Spleen (tissue), 7 donors: ENCODE data around the gene VWF.

Source experiments
- POLR2A ChIP-seq, 3 donors: fragments of 450-650 bp; IDR thresholded peaks; one replicate each; pipeline ENCODE4 v1.5.1; 2017; ENCODE audit warnings: antibody characterized with exemption in 3 of 3, mild to moderate bottlenecking in 1 of 3
- TF ChIP-seq, protein P1 (sequence below), 11 experiments: fragments of 200-600 bp in 7 of 11; fragments of 450-650 bp in 4 of 11; sonication (generic) in 4 of 11; IDR thresholded peaks in 8 of 11; conservative IDR thresholded peaks in 3 of 11; 1 replicate in 7 of 11; 2 replicates in 4 of 11; pipeline versions ENCODE4 v1.4.0 to v1.8.0; 2016 to 2021; ENCODE audit warnings: antibody characterized with exemption in 11 of 11, inconsistent platforms in 4 of 11, mild to moderate bottlenecking in 1 of 11
- donor health status: DM: no; HTN: no; CAD: no; lungs with moderate emphysema.
- donor health status: DM: no; HTN: no; CAD: no.
- donor health status: DM: no; HTN: no; CAD: no.

DNA sequence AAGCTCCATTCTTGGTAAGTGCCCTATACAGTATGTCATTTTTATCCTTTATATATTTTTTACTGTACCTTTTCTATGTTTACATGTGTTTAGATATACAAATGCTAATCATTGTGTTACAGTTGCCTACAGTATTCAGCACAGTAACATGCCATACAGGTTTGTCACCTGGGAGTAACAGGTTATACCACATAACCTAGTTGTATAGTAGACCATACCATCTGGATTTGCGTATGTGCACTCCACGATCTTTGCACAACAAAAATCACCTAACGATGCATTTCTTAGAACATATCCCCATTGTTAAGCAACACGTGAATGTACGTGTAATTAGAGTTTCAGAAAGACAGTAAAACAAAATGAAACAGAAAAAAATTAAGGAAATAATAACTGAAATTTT, 167.5 kb downstream of the VWF start:
- TF ChIP-seq, protein P1, sequence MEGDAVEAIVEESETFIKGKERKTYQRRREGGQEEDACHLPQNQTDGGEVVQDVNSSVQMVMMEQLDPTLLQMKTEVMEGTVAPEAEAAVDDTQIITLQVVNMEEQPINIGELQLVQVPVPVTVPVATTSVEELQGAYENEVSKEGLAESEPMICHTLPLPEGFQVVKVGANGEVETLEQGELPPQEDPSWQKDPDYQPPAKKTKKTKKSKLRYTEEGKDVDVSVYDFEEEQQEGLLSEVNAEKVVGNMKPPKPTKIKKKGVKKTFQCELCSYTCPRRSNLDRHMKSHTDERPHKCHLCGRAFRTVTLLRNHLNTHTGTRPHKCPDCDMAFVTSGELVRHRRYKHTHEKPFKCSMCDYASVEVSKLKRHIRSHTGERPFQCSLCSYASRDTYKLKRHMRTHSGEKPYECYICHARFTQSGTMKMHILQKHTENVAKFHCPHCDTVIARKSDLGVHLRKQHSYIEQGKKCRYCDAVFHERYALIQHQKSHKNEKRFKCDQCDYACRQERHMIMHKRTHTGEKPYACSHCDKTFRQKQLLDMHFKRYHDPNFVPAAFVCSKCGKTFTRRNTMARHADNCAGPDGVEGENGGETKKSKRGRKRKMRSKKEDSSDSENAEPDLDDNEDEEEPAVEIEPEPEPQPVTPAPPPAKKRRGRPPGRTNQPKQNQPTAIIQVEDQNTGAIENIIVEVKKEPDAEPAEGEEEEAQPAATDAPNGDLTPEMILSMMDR (IDR thresholded peaks at IDR 0.05 in 8 of 11, conservative IDR thresholded peaks at IDR 0.05 in 3 of 11): no peak
- TF ChIP-seq POLR2A (IDR thresholded peaks at IDR 0.05): no peak
